WTC11 (cell line): ENCODE results near the gene FCN1.

Experiments used
- GTF2I ChIP-seq: fragments of 250-450 bp; sonication (Bioruptor Pico); conservative IDR thresholded peaks from 2 replicates; pipeline ENCODE4 v1.4.0; 2021; ENCODE audit warnings: mild to moderate bottlenecking
- IRF2 ChIP-seq: sonication (generic); formaldehyde crosslinking; IDR thresholded peaks from 2 replicates; pipeline ENCODE4 v1.8.0; 2022; ENCODE audit warnings: low read depth, missing genetic modification reagents, borderline replicate concordance
- JUN ChIP-seq: sonication (generic); formaldehyde crosslinking; IDR thresholded peaks from 2 replicates; pipeline ENCODE4 v1.8.0; 2023; ENCODE audit warnings: mild to moderate bottlenecking, missing genetic modification reagents
- KAT7 ChIP-seq: sonication (generic); formaldehyde crosslinking; IDR thresholded peaks from 2 replicates; pipeline ENCODE4 v1.8.1; 2023; ENCODE audit warnings: missing genetic modification reagents, mild to moderate bottlenecking, borderline replicate concordance
- MYBL2 ChIP-seq: sonication (generic); formaldehyde crosslinking; IDR thresholded peaks from 2 replicates; pipeline ENCODE4 v1.8.1; 2023; ENCODE audit warnings: mild to moderate bottlenecking, moderate library complexity, missing genetic modification reagents
- NR2C2 ChIP-seq: sonication (generic); formaldehyde crosslinking; IDR thresholded peaks from 2 replicates; pipeline ENCODE4 v1.8.0; 2022; ENCODE audit warnings: mild to moderate bottlenecking, missing genetic modification reagents
- SMAD3 ChIP-seq: sonication (generic); formaldehyde crosslinking; IDR thresholded peaks from 2 replicates; pipeline ENCODE4 v1.8.0; 2022; ENCODE audit warnings: missing genetic modification reagents, mild to moderate bottlenecking, borderline replicate concordance
- SP1 ChIP-seq: sonication (generic); formaldehyde crosslinking; conservative IDR thresholded peaks from 2 replicates; pipeline ENCODE4 v1.8.1; 2022; ENCODE audit warnings: missing genetic modification reagents
- TP53 ChIP-seq: sonication (generic); formaldehyde crosslinking; IDR thresholded peaks from 2 replicates; pipeline ENCODE4 v1.8.1; 2023; ENCODE audit warnings: mild to moderate bottlenecking, missing genetic modification reagents
- ZNF416 ChIP-seq: fragments of 250-450 bp; sonication (Bioruptor Pico); IDR thresholded peaks from 2 replicates; pipeline ENCODE4 v1.9.0; 2021; ENCODE audit warnings: mild to moderate bottlenecking, inconsistent platforms
- TF ChIP-seq, protein P1 (sequence below): fragments of 200-600 bp; IDR thresholded peaks from 2 replicates; pipeline ENCODE4 v1.8.0; 2022; ENCODE audit warnings: antibody characterized with exemption
- TF ChIP-seq, protein P2 (sequence below): sonication (generic); formaldehyde crosslinking; IDR thresholded peaks from 2 replicates; pipeline ENCODE4 v1.8.0; 2022; ENCODE audit warnings: mild to moderate bottlenecking, missing genetic modification reagents
- TF ChIP-seq, protein P3 (sequence below): sonication (generic); formaldehyde crosslinking; IDR thresholded peaks from 2 replicates; pipeline ENCODE4 v1.8.0; 2022; ENCODE audit warnings: mild to moderate bottlenecking, missing genetic modification reagents

DNA sequence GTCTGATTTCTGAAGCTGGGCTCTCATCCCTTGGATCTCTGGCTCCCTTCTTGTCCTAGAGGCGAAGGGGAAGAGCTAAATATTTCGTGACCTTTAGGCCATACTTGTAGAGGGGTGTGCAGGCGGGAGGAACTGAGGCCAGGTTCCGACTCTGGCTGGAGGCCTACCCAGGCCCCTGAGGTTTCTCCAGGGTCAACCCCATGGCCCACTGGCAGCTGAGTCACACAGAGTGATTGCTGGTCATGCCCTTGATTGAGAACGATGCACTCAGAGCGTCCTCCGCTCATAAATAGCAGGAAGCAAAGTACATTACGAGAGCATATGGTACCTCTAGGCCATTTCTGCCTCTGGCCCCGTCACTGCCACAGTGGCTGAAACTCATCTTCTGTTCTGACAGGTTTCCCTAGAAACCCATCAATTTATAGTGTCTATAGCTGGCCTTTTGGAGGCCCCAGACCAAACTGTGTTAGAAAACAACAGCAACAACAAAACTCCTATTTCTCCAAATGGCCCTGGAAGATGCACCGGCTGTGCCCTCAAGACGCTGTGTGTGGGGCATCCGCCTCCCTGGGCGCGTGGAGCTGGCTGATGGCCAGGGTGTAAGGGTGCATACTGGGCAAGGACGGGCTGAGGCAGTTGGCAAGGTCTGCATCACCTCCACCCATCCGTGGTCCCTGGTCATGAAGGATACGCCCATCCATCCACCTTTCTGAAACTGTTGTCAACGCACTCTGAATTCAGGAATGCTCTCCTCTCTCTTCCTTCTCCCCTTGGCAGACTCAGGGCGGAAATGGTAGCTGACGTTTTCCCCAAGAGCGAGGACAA, 32.9 kb upstream of the FCN1 start:
- no peak for TF ChIP-seq KAT7 (CRISPR knock-in tag)
- TF ChIP-seq TP53 (CRISPR knock-in tag): no peak
- TF ChIP-seq MYBL2 (CRISPR knock-in tag): no peak
- TF ChIP-seq, protein P1, sequence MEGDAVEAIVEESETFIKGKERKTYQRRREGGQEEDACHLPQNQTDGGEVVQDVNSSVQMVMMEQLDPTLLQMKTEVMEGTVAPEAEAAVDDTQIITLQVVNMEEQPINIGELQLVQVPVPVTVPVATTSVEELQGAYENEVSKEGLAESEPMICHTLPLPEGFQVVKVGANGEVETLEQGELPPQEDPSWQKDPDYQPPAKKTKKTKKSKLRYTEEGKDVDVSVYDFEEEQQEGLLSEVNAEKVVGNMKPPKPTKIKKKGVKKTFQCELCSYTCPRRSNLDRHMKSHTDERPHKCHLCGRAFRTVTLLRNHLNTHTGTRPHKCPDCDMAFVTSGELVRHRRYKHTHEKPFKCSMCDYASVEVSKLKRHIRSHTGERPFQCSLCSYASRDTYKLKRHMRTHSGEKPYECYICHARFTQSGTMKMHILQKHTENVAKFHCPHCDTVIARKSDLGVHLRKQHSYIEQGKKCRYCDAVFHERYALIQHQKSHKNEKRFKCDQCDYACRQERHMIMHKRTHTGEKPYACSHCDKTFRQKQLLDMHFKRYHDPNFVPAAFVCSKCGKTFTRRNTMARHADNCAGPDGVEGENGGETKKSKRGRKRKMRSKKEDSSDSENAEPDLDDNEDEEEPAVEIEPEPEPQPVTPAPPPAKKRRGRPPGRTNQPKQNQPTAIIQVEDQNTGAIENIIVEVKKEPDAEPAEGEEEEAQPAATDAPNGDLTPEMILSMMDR: no peak
- TF ChIP-seq SP1 (CRISPR knock-in tag): no peak
- TF ChIP-seq SMAD3: no peak
- TF ChIP-seq, protein P2, sequence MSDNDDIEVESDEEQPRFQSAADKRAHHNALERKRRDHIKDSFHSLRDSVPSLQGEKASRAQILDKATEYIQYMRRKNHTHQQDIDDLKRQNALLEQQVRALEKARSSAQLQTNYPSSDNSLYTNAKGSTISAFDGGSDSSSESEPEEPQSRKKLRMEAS (CRISPR knock-in tag): no peak
- TF ChIP-seq GTF2I (CRISPR knock-in tag): no peak
- TF ChIP-seq, protein P3, sequence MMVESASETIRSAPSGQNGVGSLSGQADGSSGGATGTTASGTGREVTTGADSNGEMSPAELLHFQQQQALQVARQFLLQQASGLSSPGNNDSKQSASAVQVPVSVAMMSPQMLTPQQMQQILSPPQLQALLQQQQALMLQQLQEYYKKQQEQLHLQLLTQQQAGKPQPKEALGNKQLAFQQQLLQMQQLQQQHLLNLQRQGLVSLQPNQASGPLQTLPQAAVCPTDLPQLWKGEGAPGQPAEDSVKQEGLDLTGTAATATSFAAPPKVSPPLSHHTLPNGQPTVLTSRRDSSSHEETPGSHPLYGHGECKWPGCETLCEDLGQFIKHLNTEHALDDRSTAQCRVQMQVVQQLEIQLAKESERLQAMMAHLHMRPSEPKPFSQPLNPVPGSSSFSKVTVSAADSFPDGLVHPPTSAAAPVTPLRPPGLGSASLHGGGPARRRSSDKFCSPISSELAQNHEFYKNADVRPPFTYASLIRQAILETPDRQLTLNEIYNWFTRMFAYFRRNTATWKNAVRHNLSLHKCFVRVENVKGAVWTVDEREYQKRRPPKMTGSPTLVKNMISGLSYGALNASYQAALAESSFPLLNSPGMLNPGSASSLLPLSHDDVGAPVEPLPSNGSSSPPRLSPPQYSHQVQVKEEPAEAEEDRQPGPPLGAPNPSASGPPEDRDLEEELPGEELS (CRISPR knock-in tag): no peak
- TF ChIP-seq NR2C2 (CRISPR knock-in tag): no peak
- no peak for TF ChIP-seq JUN (CRISPR knock-in tag)
- TF ChIP-seq ZNF416: no peak
- no peak for TF ChIP-seq IRF2 (CRISPR knock-in tag)
